ENCODE results near the gene OMP.

Gene OMP

GRCh38 chr11:77100166-77101042, 2.2 kb upstream of the OMP start:
- no peak overlapping the region for H3K4me3 Mint-ChIP-seq

DNA sequence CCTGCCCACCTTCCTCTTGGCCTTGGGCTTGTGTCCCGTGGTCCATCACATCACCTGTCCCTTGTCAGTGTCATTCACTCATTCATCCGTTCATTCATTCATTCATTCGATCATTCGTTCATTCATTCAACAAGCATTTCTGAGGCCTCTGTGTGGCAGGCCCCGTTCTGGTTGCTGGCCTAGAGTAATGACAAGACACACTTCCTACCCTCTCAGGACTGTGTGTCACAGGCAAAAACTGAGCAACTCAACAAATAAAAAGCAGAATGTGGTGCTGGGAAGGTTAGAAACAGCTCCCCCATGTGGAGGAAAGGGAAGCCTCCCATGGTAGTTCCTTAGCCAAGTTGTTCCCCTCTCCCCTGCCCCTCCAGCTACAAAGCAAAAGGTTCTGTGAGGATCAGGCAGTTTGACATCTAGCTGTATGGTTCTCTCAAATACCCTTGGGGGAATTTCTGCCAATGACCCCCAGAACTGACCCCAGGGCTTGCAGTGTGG, 1.6 kb upstream of the OMP start:
- Mint-ChIP-seq H3K27ac (no peak overlapping the region), H3K27me3 (no peaks in the 10 kb centered on the region), H3K9me3 (no peaks in the 10 kb centered on the region), H3K36me3 (ENCODE audit: low read depth) (no peaks in the 10 kb centered on the region), H3K4me3 (no peak overlapping the region), H3K4me1 (ENCODE audit: low read depth) (no peaks in the 10 kb centered on the region)

More at GRCh38 chr11:77100166-77101042, 2.2 kb upstream of the OMP start:
- H3K27ac Mint-ChIP-seq = peak overlapping the region; percentile 28
- no peaks in the 10 kb centered on the region for H3K27me3 Mint-ChIP-seq
- H3K9me3 Mint-ChIP-seq = no peaks in the 10 kb centered on the region
- no peaks in the 10 kb centered on the region for H3K36me3 Mint-ChIP-seq (ENCODE audit: low read depth)
- H3K4me1 Mint-ChIP-seq (ENCODE audit: low read depth) = no peaks in the 10 kb centered on the region

DNA sequence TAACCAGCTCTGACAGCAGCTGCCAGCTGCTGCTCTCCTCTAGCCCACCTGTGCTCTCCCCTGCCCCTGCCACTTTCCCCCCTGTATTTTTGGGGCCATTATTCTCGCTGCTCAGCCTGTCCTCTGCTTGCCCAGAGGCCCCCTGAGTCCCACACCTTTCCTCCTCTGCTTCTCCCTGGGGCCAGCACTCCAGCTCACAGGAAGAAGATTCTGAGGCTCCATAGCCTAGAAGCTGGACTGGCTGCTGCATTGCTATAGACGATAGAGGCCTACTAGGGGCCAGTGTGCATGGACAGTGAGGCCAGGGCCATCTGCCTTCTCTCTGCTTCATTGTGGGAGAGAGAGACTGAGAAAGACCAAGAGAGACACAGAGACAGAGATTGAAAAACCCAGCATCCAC, 679 bp downstream of the OMP start:
- Mint-ChIP-seq H3K36me3 (ENCODE audit: low read depth) (no peaks in the 10 kb centered on the region), H3K9me3 (no peaks in the 10 kb centered on the region), H3K27me3 (no peaks in the 10 kb centered on the region), H3K27ac (no peak overlapping the region), H3K4me3 (no peak overlapping the region), H3K4me1 (ENCODE audit: low read depth) (no peaks in the 10 kb centered on the region)

DNA sequence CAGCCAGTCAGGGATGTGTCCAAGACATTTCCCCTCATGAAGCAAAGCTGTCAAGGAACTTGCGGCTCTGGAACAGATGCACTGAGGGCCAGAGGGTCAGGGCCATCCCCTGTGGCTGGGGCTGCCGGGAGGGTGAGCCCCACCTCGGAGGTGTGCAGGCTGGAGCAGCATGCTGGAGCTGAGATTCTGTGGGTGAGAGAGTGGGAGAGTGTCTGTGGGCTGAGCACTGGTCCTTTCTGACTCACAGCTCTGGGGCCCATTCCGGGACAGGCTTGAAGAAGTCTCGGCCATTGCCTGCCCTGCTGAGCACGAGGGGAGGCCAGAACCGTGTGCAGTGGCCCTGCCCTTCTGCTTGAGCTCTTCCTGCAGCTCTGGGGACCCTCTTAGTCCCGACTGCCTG, 2.1 kb downstream of the OMP start:
- Mint-ChIP-seq H3K9me3 (no peaks in the 10 kb centered on the region), H3K27me3 (no peaks in the 10 kb centered on the region), H3K4me3 (no peak overlapping the region), H3K27ac (no peak overlapping the region), H3K4me1 (ENCODE audit: low read depth) (no peaks in the 10 kb centered on the region), H3K36me3 (ENCODE audit: low read depth) (no peaks in the 10 kb centered on the region)

- H3K27me3 Mint-ChIP-seq = no peaks in the 10 kb centered on the region
- H3K4me1 Mint-ChIP-seq (ENCODE audit: low read depth) = no peaks in the 10 kb centered on the region
- no peak overlapping the region for H3K4me3 Mint-ChIP-seq
- H3K9me3 Mint-ChIP-seq = no peaks in the 10 kb centered on the region
- no peaks in the 10 kb centered on the region for H3K36me3 Mint-ChIP-seq (ENCODE audit: low read depth)
- no peak overlapping the region for H3K27ac Mint-ChIP-seq
Observed at GRCh38 chr11:77106321-77106720, 3.7 kb downstream of the OMP start.

DNA sequence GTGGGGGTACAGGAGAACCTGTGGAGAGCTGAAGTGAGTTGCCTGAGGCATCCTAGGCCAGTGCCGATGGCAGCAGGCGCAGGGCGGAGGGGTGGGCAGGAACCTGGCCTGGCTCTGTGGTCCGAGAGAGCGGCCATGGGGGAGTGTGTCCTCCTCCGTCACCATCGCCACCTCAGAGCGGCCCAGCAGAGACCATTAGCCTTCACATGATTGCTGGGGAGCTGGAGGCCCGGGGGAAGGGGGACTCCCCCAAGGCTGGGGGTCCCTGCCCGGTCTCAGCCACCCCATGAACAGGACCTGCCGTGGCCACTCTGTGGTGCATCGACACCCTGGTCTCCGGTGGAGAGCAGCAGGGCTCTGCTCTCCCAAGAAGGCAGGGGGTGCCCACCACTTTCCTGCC, 4.1 kb downstream of the OMP start:
- H3K9me3 Mint-ChIP-seq = no peaks in the 10 kb centered on the region
- H3K4me1 Mint-ChIP-seq (ENCODE audit: low read depth) = no peaks in the 10 kb centered on the region
- no peaks in the 10 kb centered on the region for H3K36me3 Mint-ChIP-seq (ENCODE audit: low read depth)
- no peaks in the 10 kb centered on the region for H3K27me3 Mint-ChIP-seq
- no peak overlapping the region for H3K4me3 Mint-ChIP-seq
- no peak overlapping the region for H3K27ac Mint-ChIP-seq

DNA sequence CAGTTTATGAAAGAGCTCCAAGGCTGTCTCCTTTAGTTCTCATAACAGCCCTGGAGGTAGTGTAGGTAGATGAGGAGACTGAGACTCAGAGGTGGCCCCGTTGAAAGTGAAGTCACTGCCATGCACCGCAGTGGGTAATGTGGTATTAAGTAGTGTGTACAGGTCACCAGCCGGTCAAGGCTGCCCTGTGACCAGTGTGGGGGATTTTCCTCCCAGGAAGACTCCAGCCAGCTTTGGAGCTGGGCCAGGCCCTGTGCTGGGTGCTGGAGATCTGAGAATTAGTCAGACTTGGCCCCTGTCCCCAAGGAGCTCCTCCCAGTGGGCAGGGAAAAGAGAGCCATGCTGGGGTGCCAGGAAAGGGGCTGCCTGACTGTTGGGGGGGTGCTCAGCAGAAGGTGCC, 5.3 kb downstream of the OMP start:
- Mint-ChIP-seq H3K4me1 (ENCODE audit: low read depth) (no peaks in the 10 kb centered on the region), H3K27ac (no peak overlapping the region), H3K4me3 (no peak overlapping the region), H3K9me3 (no peaks in the 10 kb centered on the region), H3K36me3 (ENCODE audit: low read depth) (no peaks in the 10 kb centered on the region), H3K27me3 (no peaks in the 10 kb centered on the region)

- H3K36me3 Mint-ChIP-seq (ENCODE audit: low read depth) = no peaks in the 10 kb centered on the region
- no peak overlapping the region for H3K27ac Mint-ChIP-seq
Observed at GRCh38 chr11:77108436-77108835, 5.8 kb downstream of the OMP start.

DNA sequence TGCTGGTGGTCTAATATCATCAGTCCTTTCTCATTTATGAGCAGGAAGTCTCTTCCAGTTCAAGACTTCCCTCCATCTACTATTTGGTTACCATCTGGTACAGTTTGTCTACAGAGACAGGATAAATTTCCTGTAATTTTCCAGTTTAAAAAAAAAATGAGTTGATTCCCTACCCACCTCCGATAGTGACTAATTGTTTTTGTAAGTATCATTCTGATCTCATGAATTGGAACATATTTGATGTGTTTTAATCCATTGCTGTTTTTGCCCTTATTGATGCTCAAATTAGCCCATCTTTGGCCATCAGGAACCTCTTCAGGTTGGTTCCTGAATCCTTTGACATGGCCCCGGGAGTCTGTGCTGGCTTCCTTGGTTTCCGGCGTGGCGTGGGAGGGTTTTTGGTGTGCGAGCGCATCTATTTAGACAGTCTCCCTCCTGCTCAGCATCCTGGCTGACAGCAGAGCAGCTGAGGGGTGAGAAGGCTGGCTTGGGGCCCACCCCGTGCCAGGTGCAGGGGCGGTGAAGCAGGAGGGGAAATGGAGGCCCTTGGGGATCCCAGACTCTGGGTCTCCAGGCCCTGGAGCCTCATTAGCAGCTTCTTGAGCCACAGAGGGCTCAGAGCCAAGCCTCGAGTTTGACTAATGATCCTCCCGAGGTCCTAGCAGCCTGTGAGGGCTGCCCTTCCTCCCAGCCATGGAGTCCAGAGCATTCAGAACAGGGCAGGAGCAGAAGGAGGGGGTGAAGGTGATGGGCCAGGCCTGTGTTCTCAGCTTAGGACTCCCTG, 6.8 kb downstream of the OMP start:
- no peaks in the 10 kb centered on the region for H3K9me3 Mint-ChIP-seq
- H3K4me3 Mint-ChIP-seq = no peak overlapping the region
- H3K27ac Mint-ChIP-seq = no peak overlapping the region
- no peaks in the 10 kb centered on the region for H3K36me3 Mint-ChIP-seq (ENCODE audit: low read depth)
- no peaks in the 10 kb centered on the region for H3K4me1 Mint-ChIP-seq (ENCODE audit: low read depth)
- H3K27me3 Mint-ChIP-seq = no peaks in the 10 kb centered on the region

More at GRCh38 chr11:77108436-77108835, 5.8 kb downstream of the OMP start:
- no peak overlapping the region for H3K4me3 Mint-ChIP-seq
- no peaks in the 10 kb centered on the region for H3K9me3 Mint-ChIP-seq
- no peaks in the 10 kb centered on the region for H3K4me1 Mint-ChIP-seq (ENCODE audit: low read depth)
- H3K27me3 Mint-ChIP-seq = no peaks in the 10 kb centered on the region

DNA sequence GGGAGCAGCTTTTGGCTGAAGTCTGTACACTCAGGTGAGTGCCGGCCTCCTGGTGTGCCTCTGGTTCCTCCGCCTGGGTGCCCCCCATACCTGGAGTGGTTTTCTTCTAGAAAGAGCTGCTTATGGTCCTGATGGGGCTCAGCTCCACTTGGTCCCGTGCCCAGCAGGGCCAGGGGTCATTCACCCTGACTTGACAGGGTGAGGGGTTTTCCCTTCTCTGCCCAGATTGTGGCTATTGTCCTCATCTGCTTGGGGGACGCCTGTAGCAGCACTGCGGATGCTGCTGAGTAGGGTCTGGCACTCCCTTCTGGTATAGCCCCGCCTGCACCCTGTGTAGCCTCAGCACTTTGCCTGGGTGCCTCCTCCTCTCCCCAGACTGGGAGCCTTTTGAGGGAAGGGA, 8.2 kb downstream of the OMP start:
- Mint-ChIP-seq H3K36me3 (ENCODE audit: low read depth) (no peaks in the 10 kb centered on the region), H3K4me3 (no peak overlapping the region), H3K27me3 (no peaks in the 10 kb centered on the region), H3K27ac (no peak overlapping the region), H3K9me3 (no peaks in the 10 kb centered on the region), H3K4me1 (ENCODE audit: low read depth) (no peaks in the 10 kb centered on the region)

GRCh38 chr11:77111277-77111676, 8.6 kb downstream of the OMP start:
- H3K27me3 Mint-ChIP-seq = no peaks in the 10 kb centered on the region
- H3K9me3 Mint-ChIP-seq = no peaks in the 10 kb centered on the region
- no peaks in the 10 kb centered on the region for H3K4me1 Mint-ChIP-seq (ENCODE audit: low read depth)
- no peaks in the 10 kb centered on the region for H3K36me3 Mint-ChIP-seq (ENCODE audit: low read depth)
- H3K27ac Mint-ChIP-seq = no peak overlapping the region
- H3K4me3 Mint-ChIP-seq = no peak overlapping the region

DNA sequence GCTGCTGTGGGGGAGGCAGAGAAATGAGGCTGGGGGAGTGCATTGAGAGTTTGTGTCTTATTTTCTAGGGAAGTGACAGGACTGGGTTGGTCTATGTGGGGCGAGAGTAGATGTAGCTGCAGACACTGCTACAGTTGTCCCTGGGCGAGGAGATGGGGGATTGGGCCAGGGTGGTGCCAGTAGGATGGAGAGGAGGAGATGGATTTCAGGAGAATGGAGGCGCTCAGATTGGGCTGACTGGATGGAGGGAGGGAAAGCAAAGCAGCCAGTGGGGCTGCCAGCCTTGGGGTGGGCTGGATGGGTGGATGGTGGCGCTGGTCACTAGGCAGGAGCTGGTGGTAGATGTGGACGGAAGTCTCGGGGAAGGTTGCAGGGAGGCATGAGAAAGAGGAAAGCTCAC, 9.3 kb downstream of the OMP start:
- no peak overlapping the region for H3K27ac Mint-ChIP-seq
- no peak overlapping the region for H3K4me3 Mint-ChIP-seq
- no peaks in the 10 kb centered on the region for H3K27me3 Mint-ChIP-seq
- H3K4me1 Mint-ChIP-seq (ENCODE audit: low read depth) = no peaks in the 10 kb centered on the region
- H3K9me3 Mint-ChIP-seq = no peaks in the 10 kb centered on the region
- no peaks in the 10 kb centered on the region for H3K36me3 Mint-ChIP-seq (ENCODE audit: low read depth)

DNA sequence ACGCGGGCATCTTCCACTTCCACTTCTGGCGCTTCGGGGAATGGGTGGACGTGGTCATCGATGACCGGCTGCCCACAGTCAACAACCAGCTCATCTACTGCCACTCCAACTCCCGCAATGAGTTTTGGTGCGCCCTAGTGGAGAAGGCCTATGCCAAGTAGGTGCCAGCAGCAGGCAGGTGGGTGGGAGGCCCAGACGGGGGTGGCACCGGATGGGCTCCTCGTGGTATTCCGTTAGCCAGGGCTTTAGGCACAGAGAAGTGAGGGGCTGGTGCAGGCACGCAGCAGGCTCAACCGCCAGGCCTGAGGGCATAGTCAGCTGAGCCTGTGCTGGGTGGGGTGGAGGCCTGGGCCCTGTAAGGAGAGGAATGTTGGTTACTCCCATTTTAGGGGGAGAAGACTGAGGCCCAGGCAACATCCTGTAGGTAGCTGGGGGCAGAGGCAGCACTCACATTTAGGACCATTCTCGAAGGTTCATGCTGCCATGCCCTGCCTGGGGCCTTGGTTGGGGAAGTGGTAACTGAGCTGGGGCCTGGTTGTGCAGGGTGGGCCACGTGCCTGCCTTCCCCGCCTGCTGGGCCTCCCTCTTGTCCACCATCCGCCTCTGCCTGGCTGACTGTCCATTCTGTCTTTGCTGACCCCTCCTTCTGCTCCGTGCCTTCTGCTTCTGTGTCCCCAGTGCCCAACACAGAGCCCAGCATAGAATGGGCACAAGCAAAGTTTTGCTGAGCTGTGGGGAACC, 10.2 kb downstream of the OMP start:
- Mint-ChIP-seq H3K36me3 (ENCODE audit: low read depth) (no peaks in the 10 kb centered on the region), H3K27me3 (no peaks in the 10 kb centered on the region), H3K4me1 (ENCODE audit: low read depth) (no peaks in the 10 kb centered on the region), H3K9me3 (no peaks in the 10 kb centered on the region), H3K4me3 (no peak overlapping the region), H3K27ac (no peak overlapping the region)

DNA sequence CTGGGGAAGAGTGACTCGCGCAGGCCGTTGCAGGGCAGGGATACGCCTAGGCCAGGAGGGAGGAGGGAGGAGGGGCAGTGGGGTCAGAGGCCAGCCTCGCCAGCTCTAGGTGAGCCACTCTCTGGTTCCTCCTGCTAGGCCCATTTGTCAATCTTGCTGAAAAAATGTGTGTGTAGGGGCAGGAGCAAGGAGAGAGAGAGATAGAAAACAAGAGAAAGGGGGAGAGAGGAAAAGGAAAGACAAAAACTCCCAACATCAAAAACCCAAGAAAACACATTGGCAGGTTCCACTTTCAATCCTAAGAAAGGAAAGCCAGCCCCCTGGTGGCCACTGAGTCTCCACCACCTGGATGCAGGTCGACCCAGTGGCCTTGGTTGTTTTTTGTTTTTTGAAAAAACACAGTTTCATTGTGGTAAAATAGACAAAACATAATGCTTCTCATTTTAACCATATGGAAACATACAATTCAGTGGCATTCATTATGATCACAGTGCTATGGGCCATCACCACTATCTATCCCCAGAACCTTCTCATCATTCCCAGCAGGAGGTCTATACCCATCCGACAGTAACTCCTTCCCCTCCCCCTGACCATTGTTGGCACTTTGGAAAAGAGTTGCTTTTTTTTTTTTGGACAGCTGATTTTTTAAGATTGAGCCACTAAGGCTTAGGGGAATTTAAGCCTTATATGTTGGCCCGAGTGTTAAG, 10.9 kb downstream of the OMP start:
- no peaks in the 10 kb centered on the region for H3K27me3 Mint-ChIP-seq
- no peaks in the 10 kb centered on the region for H3K36me3 Mint-ChIP-seq (ENCODE audit: low read depth)
- H3K4me3 Mint-ChIP-seq = no peak overlapping the region
- no peaks in the 10 kb centered on the region for H3K9me3 Mint-ChIP-seq
- H3K4me1 Mint-ChIP-seq (ENCODE audit: low read depth) = no peaks in the 10 kb centered on the region
- no peak overlapping the region for H3K27ac Mint-ChIP-seq
